ENCODE data around the gene ALOX5. TPM values are rescaled to one million over a fixed set of nuclear protein-coding genes. Genes with fewer than 3 reads are reported as not detected.
"Not testable (repeated sequence)": the region's sequence is repeated elsewhere in the genome, so short reads cannot be mapped to it uniquely, and the experiment has no call there.

The ALOX5 gene
- polyA plus RNA-seq, 3 donors: 1.7 to 3.9 (median 2.4) TPM

DNA sequence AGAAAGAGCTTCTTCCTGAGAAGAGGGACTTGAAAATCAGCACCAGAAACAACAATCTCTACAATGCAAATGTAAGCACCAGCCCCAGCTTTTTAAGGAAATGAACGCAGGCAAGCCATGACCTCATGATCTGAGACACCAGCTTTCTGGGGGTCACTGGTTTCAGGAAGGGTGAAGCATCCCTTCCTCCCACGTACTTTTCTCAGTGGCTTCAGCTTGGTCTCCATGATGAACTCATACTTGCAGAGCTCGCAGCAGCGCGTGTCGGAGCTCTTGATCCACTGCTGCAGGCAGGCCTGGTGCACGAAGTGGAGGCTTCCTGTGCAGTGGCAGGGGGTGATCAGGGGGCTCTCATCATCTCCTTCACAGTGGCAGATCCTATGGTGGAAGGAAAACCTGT is 87.0 kb downstream of the ALOX5 start:
- DNase-seq (ENCODE audit: low read depth in 3 of 3, low spot score in 2 of 3): no peak

- DNase-seq (ENCODE audit: low read depth in 3 of 3, low spot score in 2 of 3): no peak
These were observed 89.5 kb downstream of the ALOX5 start for GRCh38 chr10:45463244-45464116.

DNA sequence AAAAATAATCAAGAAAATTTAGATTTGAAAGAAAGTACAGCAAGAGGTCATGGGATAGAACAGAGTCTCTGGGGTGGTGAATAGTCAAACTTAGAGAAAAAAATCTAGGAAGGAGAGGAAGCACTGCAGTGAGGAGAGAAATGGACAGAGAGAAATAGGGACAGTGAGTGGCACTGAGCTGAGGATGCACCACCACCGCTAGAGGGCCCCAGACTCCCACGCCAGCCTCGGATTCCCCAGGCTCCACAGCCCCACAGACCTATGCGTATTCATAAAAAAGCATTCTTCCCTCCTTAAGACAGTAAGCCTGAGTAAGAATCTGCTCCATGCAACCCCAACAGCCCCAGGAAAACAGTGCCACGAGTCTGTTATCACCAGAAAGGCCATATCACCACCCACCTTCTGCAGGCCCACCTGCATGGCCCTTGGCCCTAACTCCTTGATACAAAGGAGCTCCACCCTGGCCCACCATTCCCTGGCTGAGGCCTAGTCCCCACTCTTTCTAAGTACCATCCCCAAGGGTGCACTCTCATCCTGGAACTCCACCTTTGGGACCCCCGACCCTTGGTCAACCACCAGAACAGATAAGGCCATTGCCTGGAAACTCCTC is 91.0 kb downstream of the ALOX5 start:
- peak; percentile 40 to 49 (median 47) for DNase-seq (ENCODE audit: low read depth in 3 of 3, low spot score in 2 of 3)

DNA sequence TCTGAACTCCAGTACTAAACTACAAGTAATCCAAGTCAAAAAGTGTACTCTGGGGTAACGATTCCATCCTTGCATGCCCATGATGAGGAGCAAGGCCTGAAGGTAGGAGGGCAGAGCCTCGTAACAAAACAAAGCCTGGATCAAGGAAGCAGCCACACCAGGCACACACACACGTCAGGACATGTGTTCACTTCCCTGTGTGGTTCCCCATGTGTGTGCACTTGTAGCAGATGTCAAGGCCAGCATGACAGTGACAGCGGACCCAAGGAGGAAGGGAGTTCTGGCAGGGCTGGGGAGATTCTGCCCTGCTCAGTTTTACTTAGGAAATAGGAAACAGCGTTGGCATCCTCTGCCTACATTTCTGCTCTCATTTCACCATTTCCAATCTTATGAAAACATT is 92.8 kb downstream of the ALOX5 start:
- DNase-seq (ENCODE audit: low read depth in 3 of 3, low spot score in 2 of 3): no peak

DNA sequence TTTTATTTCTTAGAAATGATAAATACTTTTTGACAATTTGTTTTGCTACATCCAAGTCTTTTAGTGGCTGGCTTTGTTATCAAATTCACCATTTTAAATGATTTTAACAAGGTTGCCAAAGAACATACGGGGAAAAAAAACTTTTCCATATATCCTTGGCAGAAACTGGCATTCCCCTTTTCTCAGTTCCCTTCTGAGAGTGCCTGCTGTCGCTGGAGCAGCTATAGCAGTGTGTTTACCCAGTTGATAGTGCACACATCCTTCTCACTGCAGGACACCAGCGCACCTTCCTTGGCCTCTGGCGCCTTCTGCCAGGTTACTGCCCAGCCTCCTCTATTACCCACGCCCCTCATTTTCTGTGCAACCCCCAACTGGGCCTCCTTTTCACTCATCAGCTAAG is 94.1 kb downstream of the ALOX5 start:
- DNase-seq (ENCODE audit: low read depth in 3 of 3, low spot score in 2 of 3): no peak

GRCh38 chr10:45470098-45471012 is 96.3 kb downstream of the ALOX5 start:
- DNase-seq (ENCODE audit: low read depth in 3 of 3, low spot score in 2 of 3): no peak

GRCh38 chr10:45471059-45471458 is 97.0 kb downstream of the ALOX5 start:
- DNase-seq (ENCODE audit: low read depth in 3 of 3, low spot score in 2 of 3): no peak

GRCh38 chr10:45471531-45472310 is 97.7 kb downstream of the ALOX5 start:
- DNase-seq (ENCODE audit: low read depth in 3 of 3, low spot score in 2 of 3): no peak

- DNase-seq (ENCODE audit: low read depth in 3 of 3, low spot score in 2 of 3): no peak
These were observed 99.1 kb downstream of the ALOX5 start for GRCh38 chr10:45473126-45473525.

DNA sequence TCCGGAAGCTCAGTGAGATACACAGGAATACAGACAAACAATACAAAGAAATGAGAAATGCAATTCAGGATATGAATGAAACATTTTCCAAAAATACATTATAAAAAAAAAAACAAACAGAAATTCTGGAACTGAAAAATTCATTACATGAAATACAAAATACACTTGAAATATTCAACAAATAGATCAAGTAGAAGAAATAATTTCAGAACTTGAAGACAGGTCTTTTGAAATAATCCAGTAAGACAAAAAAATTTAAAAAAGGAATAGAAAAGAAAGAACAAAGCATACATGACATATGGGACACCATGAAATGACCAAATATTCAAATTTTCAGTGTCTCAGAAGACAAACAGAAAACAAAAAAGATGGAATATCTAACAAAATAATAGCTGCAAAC is 102.5 kb downstream of the ALOX5 start:
- no peak for DNase-seq (ENCODE audit: low read depth in 3 of 3, low spot score in 2 of 3)

DNA sequence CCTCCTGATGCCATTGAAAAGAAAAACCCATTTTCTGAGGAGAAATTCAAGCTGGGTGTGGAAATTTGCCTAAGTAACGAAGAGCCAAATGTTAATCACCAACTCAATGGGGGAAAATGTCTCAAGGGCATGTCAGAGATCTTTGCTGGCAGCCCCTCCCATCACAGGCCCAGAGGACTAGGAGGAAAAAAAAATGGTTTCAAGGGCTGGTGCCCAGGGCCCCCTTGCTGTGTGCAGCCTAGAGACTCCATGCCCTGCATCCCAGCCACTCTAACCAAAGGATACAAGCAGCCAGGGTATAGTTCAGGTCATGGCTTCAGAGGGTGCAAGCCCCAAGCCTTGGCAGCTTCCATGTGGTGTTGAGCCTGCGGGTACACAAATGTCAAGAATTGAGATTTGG is 106.3 kb downstream of the ALOX5 start:
- DNase-seq (ENCODE audit: low read depth in 3 of 3, low spot score in 2 of 3): no peak

DNA sequence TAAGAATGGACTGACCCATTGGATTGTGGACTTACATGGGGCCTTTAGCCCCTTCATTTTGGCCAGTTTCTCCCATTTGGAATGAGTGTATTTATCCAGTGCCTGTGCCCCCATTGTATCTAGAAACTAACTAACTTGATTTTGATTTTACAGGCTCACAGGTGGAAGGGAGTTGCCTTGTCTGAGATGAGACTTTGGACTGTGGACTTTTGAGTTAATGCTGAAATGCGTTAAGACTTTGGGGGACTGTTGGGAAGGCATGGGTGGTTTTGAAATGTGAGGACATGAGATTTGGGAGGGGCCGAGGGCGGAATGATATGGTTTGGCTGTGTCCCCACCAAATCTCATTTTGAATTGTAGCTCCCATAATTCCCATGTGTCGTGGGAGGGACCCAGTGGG is 107.1 kb downstream of the ALOX5 start:
- DNase-seq (ENCODE audit: low read depth in 3 of 3, low spot score in 2 of 3): not testable (repeated sequence)

GRCh38 chr10:45483002-45483401 is 109.0 kb downstream of the ALOX5 start:
- DNase-seq (ENCODE audit: low read depth in 3 of 3, low spot score in 2 of 3): no peak

GRCh38 chr10:45487735-45488134 is 113.7 kb downstream of the ALOX5 start:
- no peak for DNase-seq (ENCODE audit: low read depth in 3 of 3, low spot score in 2 of 3)

- no peak for DNase-seq (ENCODE audit: low read depth in 3 of 3, low spot score in 2 of 3)
These were observed 114.3 kb downstream of the ALOX5 start for GRCh38 chr10:45488365-45488764.

- DNase-seq (ENCODE audit: low read depth in 3 of 3, low spot score in 2 of 3): no peak
These were observed 116.3 kb downstream of the ALOX5 start for GRCh38 chr10:45490277-45490676.

- DNase-seq (ENCODE audit: low read depth in 3 of 3, low spot score in 2 of 3): no peak
These were observed 117.0 kb downstream of the ALOX5 start for GRCh38 chr10:45491061-45491460.

All from right renal cortex interstitium (tissue), 3 donors.